CD4-positive, alpha-beta T cell treated with Interferon gamma for 1 hour (primary cell): Measurements from ENCODE around the gene PLA2G4E.

Experiments used
- DNase-seq: peaks from one replicate; pipeline ENCODE4 v3.0.0-alpha.2; 2020

Gene PLA2G4E

GRCh38 chr15:42050484-42051255, 29.8 kb upstream of the PLA2G4E start:
- DNase-seq = no peak

DNA sequence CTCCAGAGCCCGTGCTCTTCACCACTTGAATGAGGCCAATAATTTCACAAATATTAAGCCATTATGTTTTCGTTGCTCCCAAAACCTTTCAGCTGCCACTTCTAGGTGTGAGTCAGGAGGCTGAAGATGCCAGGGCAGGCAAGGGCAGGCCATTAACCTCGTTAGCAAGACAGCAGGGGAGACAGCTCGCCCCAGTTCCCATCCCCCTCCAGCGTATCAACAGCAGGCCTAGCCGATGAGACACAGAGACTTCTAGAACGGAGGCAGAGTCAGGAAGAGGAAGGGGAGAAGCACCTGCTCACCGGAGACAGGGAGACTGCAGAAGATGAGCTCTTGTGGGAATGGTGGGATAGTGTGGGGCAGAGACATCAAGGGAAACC, 28.0 kb upstream of the PLA2G4E start:
- DNase-seq = no peak

DNA sequence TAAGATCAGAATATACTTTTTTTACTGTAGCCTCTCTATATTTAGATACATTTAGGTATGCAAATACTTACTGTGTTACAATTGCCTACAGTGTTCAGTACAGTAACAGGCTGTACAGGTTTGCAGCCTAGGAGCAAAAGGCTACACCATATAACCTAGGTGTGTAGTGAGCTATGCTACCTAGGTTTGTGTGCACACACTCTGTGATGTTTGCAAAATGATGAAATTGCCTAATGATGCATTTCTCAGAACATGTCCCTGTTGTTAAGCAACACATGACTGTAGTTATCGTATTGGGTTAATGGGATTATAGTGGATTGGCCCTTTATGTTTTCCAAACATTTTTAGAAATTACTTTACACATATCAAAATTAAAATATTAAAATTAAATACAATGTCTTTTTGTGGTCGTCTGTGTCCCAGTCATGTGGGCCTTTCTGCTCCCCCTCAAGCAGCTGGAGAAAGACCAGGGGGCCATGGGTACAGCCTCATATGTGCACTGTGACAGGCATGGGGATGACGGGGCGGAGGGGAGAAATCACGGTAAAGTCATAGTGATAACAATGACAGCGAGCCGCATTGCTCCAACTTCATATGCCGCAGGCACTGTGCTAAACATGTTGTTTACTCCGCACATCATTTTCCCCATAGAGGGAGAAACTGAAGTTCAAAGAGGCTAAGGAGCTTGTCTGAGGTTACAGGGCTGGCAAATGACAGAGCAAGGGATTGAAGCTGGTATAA, 27.4 kb upstream of the PLA2G4E start:
- no peak for DNase-seq

DNA sequence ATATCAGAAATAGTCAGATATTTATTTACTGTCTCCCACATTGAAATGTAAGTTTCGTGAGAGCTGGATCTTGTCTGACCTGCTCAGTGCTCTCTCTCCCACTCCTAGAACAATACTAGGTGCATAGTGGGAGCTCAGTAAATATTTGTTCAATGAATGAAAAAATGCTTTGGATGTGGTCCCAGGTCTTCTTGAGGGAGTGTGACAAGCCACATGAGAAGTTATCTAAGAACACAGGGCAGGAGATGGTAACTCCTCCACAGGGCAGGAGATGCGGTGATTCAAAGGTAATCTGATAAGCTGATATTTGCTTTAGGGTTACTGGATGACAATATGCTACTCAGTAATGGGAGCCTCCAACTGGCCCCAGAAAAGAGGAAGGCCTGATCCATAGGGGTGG, 25.8 kb upstream of the PLA2G4E start:
- no peak for DNase-seq

DNA sequence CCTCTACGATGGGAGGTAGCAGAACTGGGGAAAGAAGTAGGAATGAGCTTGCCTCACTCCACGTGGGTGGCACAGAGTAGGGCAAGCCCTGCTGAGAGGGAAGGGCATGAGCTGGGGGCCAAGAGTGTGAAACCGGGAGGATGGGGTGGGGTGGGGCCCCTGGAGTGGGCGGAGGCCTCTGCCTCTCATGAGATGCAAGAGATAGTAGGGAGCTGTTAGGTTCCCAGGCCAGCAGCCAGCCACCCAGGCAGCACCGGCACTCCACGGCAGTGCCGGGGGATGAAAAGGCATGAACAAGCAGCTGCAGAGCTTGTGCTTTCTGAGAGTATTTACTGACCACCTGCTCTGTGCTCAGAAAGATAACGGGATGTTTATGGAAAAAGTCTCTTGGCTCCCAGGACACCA, 24.4 kb upstream of the PLA2G4E start:
- DNase-seq = no peak

DNA sequence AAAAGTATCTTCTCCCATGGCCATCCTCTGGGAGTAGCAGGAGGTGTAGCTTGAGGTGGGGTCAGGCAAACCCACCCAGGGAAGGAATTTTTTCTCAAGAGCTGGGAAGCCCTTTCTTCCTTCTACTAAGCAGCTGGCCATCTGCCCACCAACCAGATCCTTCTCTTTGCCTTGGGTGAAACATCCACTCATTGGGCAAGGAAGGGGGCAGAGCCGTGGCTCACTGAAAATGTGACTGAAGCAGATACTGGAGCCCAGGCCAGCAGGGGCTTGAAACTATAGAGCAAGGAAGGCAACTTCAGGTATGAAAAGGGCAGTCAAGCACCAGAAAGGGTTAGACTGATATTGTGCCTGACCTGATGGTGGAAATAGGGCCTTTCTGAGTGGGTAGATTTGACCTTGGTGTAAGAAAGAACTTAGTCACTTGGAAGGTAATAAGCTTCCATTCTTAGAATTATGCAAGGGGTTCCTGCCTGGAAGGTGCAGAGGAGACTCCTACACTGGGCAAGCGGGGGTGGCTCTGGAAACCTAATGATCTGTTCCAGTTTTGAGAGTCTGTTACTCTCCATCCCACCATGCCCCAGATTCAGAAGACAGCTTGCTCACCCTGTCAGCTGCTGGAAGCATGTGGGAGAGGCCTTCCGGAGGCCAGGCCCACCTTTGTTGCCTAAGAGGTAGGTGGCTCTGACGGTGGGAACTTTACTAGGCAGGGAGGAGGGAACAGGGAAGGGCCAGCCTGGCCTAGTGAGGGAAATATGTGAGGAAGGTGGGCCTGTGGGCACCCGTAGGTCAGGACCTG, 22.0 kb upstream of the PLA2G4E start:
- no peak for DNase-seq

DNA sequence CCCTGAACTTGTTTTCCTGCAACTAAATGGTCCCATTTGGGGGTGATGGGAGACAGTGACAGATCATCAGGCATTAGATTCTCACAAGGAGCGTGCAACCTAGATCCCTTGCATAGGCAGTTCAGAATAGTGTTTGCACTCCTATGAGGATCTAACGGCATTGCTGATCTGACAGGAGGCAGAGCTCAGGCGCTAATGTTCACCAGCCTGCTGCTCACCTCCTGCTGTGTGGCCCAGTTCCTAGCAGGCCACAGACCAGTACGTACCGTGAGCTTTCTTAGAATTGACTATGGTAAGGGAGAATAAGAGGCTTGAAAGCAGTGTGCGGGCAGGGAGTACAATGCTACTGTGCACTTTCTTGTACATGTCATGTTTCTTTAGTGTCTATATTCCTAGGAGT, 17.6 kb upstream of the PLA2G4E start:
- no peak for DNase-seq

- no peak for DNase-seq
Measured at GRCh38 chr15:42037656-42038055, 16.8 kb upstream of the PLA2G4E start.

DNA sequence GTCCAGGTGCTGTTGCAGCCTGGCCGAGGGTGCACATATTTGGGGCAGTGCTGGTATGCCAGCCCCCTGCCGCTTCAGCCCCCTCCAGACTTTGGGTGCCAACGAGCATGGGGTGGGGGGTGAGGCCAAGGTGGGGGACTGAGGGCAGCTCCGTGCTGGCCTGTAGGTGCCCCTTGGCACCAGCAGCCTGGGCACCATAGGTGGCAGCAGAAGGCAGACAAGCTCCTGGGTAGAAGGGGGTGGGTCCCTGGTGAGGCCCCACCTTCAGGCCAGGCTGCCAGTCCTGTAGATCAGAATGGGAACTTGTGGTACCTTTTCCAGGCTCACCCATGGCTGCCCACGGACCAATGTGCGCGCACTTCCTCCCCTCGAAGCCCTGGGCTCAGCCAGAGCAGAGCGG, 16.1 kb upstream of the PLA2G4E start:
- DNase-seq = no peak

DNA sequence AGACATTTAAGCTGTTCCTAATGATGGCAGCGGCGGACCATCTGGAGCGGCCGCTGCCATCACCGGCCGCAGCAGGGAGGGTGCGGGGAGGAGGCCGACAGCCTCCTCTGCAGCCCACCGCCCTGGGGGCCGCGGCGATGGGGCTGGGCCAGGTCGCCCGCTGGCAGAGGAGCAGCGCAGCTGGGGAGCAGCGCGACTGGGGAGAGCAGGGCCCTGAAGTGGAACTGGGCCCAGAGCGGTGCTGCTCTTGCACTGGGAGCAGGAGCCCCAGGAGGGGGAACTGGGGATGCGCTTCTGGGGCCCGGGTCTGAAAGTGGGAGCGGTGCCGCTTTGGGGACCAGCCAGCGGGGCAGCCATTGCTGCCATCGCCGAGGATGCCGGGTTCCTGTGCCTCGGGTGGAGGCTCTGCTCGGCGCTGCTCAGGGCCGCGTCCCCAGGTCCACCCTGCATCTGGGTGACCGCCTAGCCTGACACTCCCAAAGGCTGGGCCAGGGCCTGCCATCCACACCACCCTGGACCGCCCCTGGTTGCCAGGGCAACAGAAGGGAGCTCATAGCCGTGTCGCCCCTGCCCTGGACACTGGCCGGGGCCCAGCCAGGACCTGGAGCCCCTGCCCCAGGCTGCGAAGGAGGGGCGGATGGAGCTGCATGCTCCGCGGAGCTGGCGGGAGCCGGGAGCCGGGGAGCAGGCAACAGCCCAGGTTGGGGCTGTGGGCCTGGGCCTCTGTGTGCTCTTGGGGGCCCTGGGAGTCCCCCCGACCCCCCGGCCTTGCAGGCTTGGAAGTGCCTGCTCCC, 15.5 kb upstream of the PLA2G4E start:
- no peak for DNase-seq

DNA sequence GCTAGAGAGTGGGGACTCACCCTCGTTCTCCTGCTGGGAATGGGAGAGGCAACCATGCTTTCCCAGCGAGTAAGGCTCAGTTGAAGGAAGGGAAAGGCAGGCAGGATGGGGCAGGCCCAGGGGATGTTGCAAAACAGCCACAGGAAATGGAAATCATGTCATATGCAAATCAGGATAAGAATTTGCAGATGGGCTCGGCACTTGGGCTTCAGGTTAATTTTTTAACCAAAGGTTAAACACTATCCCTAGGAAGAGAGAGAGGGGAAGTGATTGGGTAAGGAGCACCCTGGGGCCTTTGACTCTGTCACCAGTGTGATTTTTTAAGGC, 14.6 kb upstream of the PLA2G4E start:
- DNase-seq = no peak

- no peak for DNase-seq
Measured at GRCh38 chr15:42034628-42035434, 14.0 kb upstream of the PLA2G4E start.

- DNase-seq = no peak
Measured at GRCh38 chr15:42033214-42033873, 12.5 kb upstream of the PLA2G4E start.

GRCh38 chr15:42032376-42033213, 11.8 kb upstream of the PLA2G4E start:
- no peak for DNase-seq

DNA sequence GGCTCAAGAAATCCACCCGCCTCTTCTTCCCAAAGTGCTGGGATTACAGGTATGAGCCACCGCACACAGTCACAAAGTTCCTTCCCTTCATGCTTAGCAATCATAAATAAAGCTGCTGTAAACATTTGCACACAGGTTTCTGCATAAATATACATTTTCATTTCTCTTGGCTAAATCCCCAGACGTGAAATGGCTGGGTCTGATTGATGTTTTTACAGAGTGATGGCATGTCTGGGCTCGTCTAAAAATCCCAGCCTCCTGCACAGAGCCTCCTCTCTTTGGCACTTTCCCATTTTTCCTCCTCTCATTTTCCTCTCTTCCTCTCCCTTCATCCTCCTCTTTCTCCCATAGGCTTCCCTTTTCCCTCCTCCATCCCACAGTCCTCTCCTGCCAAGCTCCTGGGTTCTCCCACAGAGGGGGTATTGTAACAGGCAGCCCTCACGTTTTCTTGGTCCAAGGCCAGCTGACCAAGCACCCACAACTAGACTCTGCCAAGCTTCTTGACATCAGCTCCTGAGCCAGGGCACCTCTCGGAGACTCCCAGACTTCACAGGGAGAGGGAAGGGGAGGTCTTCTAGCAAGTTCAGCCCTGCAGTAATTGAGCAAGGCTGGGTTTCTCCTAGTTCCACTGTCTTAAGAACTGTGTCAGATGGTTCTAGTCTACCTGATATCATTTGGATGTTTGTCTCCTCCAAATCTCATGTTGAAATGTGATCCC, 10.5 kb upstream of the PLA2G4E start:
- DNase-seq = no peak

DNA sequence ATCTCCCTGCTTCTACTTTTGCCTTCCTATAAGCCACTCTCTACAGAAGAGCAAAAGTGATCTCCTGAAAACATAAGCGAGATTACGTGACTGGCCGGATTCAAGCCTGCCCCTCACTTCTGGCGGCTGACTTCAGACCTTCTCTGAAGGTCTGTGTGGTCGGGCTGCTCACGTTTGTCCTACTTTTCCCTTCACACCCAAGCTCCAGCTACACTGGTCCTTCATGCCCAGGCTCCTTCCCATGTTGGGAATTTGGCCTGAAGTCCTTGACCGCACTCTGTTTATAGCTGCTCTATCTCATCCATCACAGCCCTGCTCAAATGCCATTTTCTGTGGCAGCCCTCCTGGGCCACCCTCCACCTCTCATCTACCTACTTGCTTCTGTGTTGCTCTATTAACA, 6.7 kb upstream of the PLA2G4E start:
- no peak for DNase-seq

- no peak for DNase-seq
Measured at GRCh38 chr15:42024303-42024702, 3.5 kb upstream of the PLA2G4E start.

GRCh38 chr15:42021593-42021992, 751 bp upstream of the PLA2G4E start:
- no peak for DNase-seq

DNA sequence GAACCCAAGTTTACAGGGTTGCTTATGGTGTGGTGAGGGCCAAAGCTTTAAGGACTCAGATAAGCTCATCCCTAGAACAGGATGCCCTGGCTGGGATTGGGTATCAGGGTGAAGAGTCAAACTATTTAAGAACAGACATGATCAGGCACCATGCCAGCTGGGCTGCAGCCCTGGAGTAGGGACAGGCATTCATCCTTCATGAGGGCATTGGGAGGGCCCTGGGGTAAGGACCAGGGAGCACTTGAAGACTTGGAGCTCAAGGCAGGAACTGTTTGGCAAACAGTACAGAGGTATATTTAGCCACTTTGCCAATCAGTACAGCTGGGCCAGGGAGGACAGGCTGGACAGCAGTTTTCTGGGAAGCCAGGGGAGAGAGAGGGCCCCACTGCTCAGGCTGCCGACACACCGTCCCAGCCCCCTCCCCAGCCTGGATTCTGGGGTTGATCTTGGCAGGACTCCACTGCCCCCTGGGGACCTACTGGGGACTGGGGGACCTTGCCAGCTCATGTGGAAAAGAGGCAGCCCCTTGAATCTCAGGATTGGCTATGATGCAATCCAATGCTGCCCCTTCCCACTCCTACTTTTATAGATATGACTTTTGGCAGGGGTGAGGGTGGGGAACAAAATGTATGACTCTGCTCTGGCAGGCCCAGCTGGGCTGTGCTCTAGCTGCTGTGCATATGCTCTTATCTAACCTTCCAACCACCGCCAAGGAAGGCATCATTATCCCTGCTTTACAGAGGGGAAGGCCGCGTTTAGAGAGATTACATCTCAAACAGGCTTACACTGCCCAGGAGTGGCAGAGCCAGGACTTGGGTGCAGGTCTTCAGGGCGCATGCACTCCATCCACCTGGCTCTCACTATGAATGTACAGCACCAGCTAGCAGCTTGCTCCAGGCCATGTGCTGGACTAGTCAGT, 2.3 kb downstream of the PLA2G4E start:
- no peak for DNase-seq
